B cell (primary cell): ENCODE measurements around the gene LAIR2. TPM values are rescaled to one million over a fixed set of nuclear protein-coding genes. Genes with fewer than 3 reads are reported as not detected.

Source experiments
- ATAC-seq: fragments of 200-7000 bp; cut with Tn5 transposase; one replicate; pipeline ENCODE4 v1.10.0; 2021; ENCODE audit warnings: low read depth, mild to moderate bottlenecking, moderate number of reproducible peaks, moderate library complexity
- CTCF ChIA-PET: fragments of 350-600 bp; sonication (Branson Sonifier 250); formaldehyde crosslinking; loops from one replicate; lab custom pipeline; 2021; ENCODE audit warnings: antibody characterized with exemption, inconsistent platforms; lab: Charles Lee
- POLR2A ChIA-PET: fragments of 350-600 bp; sonication (Branson Sonifier 250); formaldehyde crosslinking; loops from one replicate; lab custom pipeline; 2021; ENCODE audit warnings: antibody characterized with exemption; lab: Charles Lee
- DNase-seq: peaks from one replicate; pipeline ENCODE4 v3.0.0; 2013
- H2AFZ ChIP-seq: 2 replicates; pipeline ENCODE4 v1.6.1; 2012; ENCODE audit warnings: mild to moderate bottlenecking, low read depth, low read length; ENCODE audit not compliant: insufficient read depth, poor library complexity, severe bottlenecking
- H3K27ac ChIP-seq, 2 donors: 1 replicate in 1 of 2; 2 replicates in 1 of 2; pipeline ENCODE4 v1.5.1; 2012 to 2013; ENCODE audit warnings: low read length in 2 of 2, mild to moderate bottlenecking in 2 of 2, moderate library complexity in 1 of 2
- H3K27me3 ChIP-seq, 4 experiments: fragments of 200-600 bp in 1 of 4; sonication (generic) in 1 of 4; replicated peaks in 1 of 4; 1 replicate in 2 of 4; 2 replicates in 2 of 4; pipeline versions ENCODE4 v1.6.1 to v1.7.0; 2013 to 2016; ENCODE audit warnings: low read length in 3 of 4, mild to moderate bottlenecking in 2 of 4, mixed read lengths in 1 of 4, moderate library complexity in 1 of 4; ENCODE audit not compliant: insufficient read depth in 4 of 4, control insufficient read depth in 3 of 4; ENCODE audit errors: control extremely low read depth in 1 of 4
- H3K36me3 ChIP-seq, 2 experiments: replicated peaks in 1 of 2; 1 replicate in 1 of 2; 2 replicates in 1 of 2; pipeline versions ENCODE4 v1.6.1 to v1.7.1; 2013; ENCODE audit warnings: low read length in 1 of 2; ENCODE audit not compliant: insufficient read depth in 2 of 2, control insufficient read depth in 1 of 2; ENCODE audit errors: control extremely low read depth in 1 of 2, extremely low read depth in 1 of 2
- H3K4me1 ChIP-seq, 2 donors: fragments of 200-600 bp in 1 of 2; sonication (generic) in 1 of 2; 1 replicate in 1 of 2; 2 replicates in 1 of 2; pipeline versions ENCODE4 v1.5.1 to v1.6.1; 2013 to 2017; ENCODE audit warnings: low read length in 2 of 2; ENCODE audit not compliant: control insufficient read depth in 2 of 2, insufficient read depth in 2 of 2
- H3K4me2 ChIP-seq: replicated peaks from 2 replicates; pipeline ENCODE3; 2012; ENCODE audit warnings: mild to moderate bottlenecking, low read depth, low read length; ENCODE audit not compliant: poor library complexity, severe bottlenecking
- H3K4me3 ChIP-seq, 5 experiments: fragments of 200-600 bp in 1 of 5; sonication (generic) in 1 of 5; 1 replicate in 3 of 5; 2 replicates in 2 of 5; pipeline versions ENCODE4 v1.5.1 to v1.7.0; 2011 to 2016; ENCODE audit warnings: low read length in 4 of 5, mild to moderate bottlenecking in 4 of 5, low read depth in 2 of 5, control low read depth in 1 of 5, moderate library complexity in 1 of 5; ENCODE audit not compliant: insufficient read depth in 1 of 5; ENCODE audit errors: control extremely low read depth in 1 of 5, extremely low read depth in 1 of 5
- H3K79me2 ChIP-seq: fragments of 200-600 bp; sonication (generic); one replicate; pipeline ENCODE4 v1.6.0; 2016; ENCODE audit warnings: low read length; ENCODE audit not compliant: control insufficient read depth, insufficient read depth
- H3K9ac ChIP-seq: fragments of 200-600 bp; sonication (generic); 2 replicates; pipeline ENCODE4 v1.6.1; 2017; ENCODE audit warnings: mild to moderate bottlenecking, low read length, moderate library complexity
- H3K9me3 ChIP-seq, 3 donors: one replicate each; pipeline versions ENCODE4 v1.6.1 to v1.7.1; 2013; ENCODE audit warnings: low read length in 2 of 3; ENCODE audit not compliant: control insufficient read depth in 2 of 3, insufficient read depth in 1 of 3; ENCODE audit errors: control extremely low read depth in 1 of 3
- H4K20me1 ChIP-seq: 2 replicates; pipeline ENCODE4 v1.6.0; 2012; ENCODE audit warnings: mild to moderate bottlenecking, low read length; ENCODE audit not compliant: insufficient read depth, control insufficient read depth, poor library complexity, severe bottlenecking
- H3K27ac Mint-ChIP-seq: one replicate; pipeline ENCODE4 v1.8.0; 2021; ENCODE audit warnings: mixed read lengths
- H3K27me3 Mint-ChIP-seq: one replicate; pipeline ENCODE4 v1.8.0; 2021; ENCODE audit warnings: mixed read lengths
- H3K4me1 Mint-ChIP-seq: one replicate; pipeline ENCODE4 v1.8.0; 2021; ENCODE audit warnings: mixed read lengths
- H3K4me3 Mint-ChIP-seq: one replicate; pipeline ENCODE4 v1.8.0; 2021; ENCODE audit warnings: mixed read lengths
- H3K9me3 Mint-ChIP-seq: one replicate; pipeline ENCODE4 v1.8.0; 2022; ENCODE audit warnings: mixed read lengths; ENCODE audit not compliant: insufficient read depth
- EZH2 ChIP-seq: IDR thresholded peaks from 2 replicates; pipeline ENCODE4 v1.6.1; 2012; ENCODE audit warnings: borderline replicate concordance, low read depth, mild to moderate bottlenecking, moderate library complexity, low read length; ENCODE audit not compliant: insufficient read depth, poor library complexity, severe bottlenecking
- WGBS: methylation state at CpG from one replicate; pipeline ENCODE4 v1.1.5; 2013; ENCODE audit warnings: missing lambda C conversion rate; ENCODE audit not compliant: insufficient coverage; 5-methylcytosine and 5-hydroxymethylcytosine counted together
- intact Hi-C: fragments of 100-400 bp; cut with micrococcal nuclease; formaldehyde crosslinking; loops from one replicate; pipeline ENCODE4 v1.10.0; 2022
- polyA plus RNA-seq: library from polyadenylated mRNA; depleted of rRNA; stranded (reverse); fragments of >200 nt; gene quantifications from 2 replicates; pipeline ENCODE4 v1.2.3, GENCODE V29; 2012
- total RNA-seq, 2 donors: library from RNA; stranded (reverse); fragments of 120-200 nt in 1 of 2; gene quantifications; 1 replicate in 1 of 2; 2 replicates in 1 of 2; pipeline versions ENCODE4 v1.2.3 to v1.2.4, GENCODE V29; 2013 to 2022
- TF ChIP-seq, protein P1 (sequence below): fragments of 200-600 bp; IDR thresholded peaks from one replicate; pipeline ENCODE4 v1.8.0; 2022; ENCODE audit warnings: antibody characterized with exemption, mild to moderate bottlenecking

Gene LAIR2
- total and polyA plus RNA-seq, 2 donors (not counting 1 experiment from before 2014, with no cell fraction given): not detected

DNA sequence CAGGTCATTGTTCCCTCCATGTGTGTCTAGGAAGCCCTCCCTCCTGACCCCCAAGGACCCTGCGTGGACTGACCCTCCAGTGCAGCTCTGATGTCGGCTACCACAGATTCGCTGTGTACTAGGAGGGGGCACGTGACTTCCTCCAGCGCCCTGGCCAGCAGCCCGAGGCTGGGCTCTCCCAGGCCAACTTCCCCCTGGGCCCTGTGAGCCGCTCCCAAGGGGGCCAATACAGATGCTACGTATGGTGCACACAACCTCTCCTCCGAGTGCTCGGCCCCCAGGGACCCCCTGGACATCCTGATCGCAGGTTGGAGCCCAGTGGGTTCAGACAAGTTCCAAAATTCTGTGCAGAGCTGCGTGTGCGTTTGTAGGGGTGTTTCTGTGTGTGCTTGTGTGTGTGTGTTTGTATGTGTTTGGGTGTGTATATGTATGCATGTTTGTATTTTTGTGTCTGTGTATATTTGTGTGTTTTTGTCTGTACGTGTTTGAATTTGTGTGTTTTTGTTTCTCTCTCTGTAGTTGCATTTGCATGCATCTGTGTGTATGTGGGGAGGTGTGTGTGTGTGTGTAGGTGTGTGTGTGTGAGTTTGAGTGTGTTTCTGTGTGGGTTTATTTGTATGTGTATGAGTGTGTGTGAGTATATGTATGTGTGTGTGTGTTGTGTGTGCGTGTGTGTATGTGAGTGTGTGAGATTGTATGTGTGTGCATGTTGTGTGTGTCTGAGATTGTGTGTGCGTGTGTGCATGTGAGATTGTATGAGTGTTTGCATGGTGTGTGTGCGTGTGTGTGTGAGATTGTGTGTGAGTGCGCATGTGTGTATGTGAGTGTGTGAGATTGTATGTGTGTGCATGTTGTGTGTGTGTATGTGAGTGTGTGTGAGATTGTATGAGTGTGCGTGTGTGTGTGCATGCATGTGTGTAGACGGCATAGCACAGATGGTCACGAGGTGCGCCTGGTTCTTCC is 49.6 kb downstream of the LAIR2 start:
- POLR2A ChIA-PET: no interaction called here
- Histone ChIP-seq H3K4me3 (no peak overlapping the region), H2AFZ (no peak overlapping the region), H3K9me3 (no peaks in the 10 kb centered on the region), H4K20me1 (no peaks in the 10 kb centered on the region), H3K79me2 (no peaks in the 10 kb centered on the region), H3K9ac (no peak overlapping the region), H3K27me3 (peaks cover 0 to 5% (median 0%) of the 10 kb centered on the region in 4 experiments), H3K4me2 (peak overlapping the region; percentile 47), H3K36me3 (no peaks in the 10 kb centered on the region), H3K27ac (no peak overlapping the region), H3K4me1 (peaks cover 12 to 14% of the 10 kb centered on the region in 2 donors)
- peaks cover 20% of the 10 kb centered on the region for H3K27me3 Mint-ChIP-seq
- H3K27ac Mint-ChIP-seq: no peak overlapping the region
- peaks cover 14% of the 10 kb centered on the region for H3K4me1 Mint-ChIP-seq
- WGBS: 44% methylated on average over 22 of the region's 22 CpGs
- TF ChIP-seq, protein P1, sequence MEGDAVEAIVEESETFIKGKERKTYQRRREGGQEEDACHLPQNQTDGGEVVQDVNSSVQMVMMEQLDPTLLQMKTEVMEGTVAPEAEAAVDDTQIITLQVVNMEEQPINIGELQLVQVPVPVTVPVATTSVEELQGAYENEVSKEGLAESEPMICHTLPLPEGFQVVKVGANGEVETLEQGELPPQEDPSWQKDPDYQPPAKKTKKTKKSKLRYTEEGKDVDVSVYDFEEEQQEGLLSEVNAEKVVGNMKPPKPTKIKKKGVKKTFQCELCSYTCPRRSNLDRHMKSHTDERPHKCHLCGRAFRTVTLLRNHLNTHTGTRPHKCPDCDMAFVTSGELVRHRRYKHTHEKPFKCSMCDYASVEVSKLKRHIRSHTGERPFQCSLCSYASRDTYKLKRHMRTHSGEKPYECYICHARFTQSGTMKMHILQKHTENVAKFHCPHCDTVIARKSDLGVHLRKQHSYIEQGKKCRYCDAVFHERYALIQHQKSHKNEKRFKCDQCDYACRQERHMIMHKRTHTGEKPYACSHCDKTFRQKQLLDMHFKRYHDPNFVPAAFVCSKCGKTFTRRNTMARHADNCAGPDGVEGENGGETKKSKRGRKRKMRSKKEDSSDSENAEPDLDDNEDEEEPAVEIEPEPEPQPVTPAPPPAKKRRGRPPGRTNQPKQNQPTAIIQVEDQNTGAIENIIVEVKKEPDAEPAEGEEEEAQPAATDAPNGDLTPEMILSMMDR: no peak
- no peak for TF ChIP-seq EZH2
- ATAC-seq (peak; percentile 17), DNase-seq (no peak)
- H3K4me3 Mint-ChIP-seq: peak overlapping the region; percentile 1
- CTCF ChIA-PET: interaction anchor here (0.9 to 1.1 kb wide), 2 partner anchors 64 to 74 kb away, joined by 3 read pairs; no protein-coding TSS in a partner anchor
- no peaks in the 10 kb centered on the region for H3K9me3 Mint-ChIP-seq
- intact Hi-C loops: no loop called here

DNA sequence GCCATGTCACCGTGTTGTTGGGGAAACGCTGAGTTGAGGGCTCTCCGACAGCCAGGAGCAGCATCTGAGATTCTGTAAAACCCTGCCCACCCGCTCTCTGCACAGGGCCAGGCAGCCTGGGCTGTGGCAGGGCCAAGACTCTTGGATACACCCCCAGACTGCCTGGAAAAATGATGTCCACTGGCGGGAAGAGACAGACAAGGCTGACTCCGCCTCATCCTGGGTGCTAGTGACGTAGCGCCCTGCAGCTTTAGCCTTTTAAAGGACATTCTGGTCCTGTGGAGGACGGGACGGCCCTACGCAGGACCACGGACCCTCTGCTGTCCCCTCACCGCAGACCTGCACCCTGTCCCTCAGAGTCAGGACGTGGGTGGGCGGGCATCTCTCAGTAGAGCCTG is 50.3 kb downstream of the LAIR2 start:
- ATAC-seq: no peak
- Histone ChIP-seq H3K79me2 (no peaks in the 10 kb centered on the region), H3K4me3 (no peak overlapping the region), H3K36me3 (no peaks in the 10 kb centered on the region), H3K9ac (no peak overlapping the region), H2AFZ (no peak overlapping the region), H3K27ac (no peak overlapping the region), H3K4me1 (peaks cover 12 to 14% of the 10 kb centered on the region in 2 donors), H4K20me1 (no peaks in the 10 kb centered on the region), H3K27me3 (peaks cover 0 to 5% (median 0%) of the 10 kb centered on the region in 4 experiments), H3K9me3 (no peaks in the 10 kb centered on the region), H3K4me2 (no peak overlapping the region)
- Mint-ChIP-seq H3K4me3 (no peak overlapping the region), H3K27me3 (peaks cover 20% of the 10 kb centered on the region), H3K4me1 (peaks cover 14% of the 10 kb centered on the region), H3K9me3 (no peaks in the 10 kb centered on the region), H3K27ac (no peak overlapping the region)
- CTCF ChIA-PET: no interaction called here
- 91% methylated on average over 15 of the region's 15 CpGs for WGBS
- POLR2A ChIA-PET: no interaction called here
- no peak for DNase-seq
- intact Hi-C loops: no loop called here
- TF ChIP-seq, protein P1: no peak
- no peak for TF ChIP-seq EZH2
